HG02938 (cell line): ENCODE results near the gene OPTC.

Experiments
- ATAC-seq: cut with Tn5 transposase; IDR thresholded peaks from one replicate; pipeline ENCODE4 v1.9.1; 2021; ENCODE audit warnings: mild to moderate bottlenecking, moderate library complexity; ENCODE audit not compliant: unreplicated experiment

The OPTC gene

DNA sequence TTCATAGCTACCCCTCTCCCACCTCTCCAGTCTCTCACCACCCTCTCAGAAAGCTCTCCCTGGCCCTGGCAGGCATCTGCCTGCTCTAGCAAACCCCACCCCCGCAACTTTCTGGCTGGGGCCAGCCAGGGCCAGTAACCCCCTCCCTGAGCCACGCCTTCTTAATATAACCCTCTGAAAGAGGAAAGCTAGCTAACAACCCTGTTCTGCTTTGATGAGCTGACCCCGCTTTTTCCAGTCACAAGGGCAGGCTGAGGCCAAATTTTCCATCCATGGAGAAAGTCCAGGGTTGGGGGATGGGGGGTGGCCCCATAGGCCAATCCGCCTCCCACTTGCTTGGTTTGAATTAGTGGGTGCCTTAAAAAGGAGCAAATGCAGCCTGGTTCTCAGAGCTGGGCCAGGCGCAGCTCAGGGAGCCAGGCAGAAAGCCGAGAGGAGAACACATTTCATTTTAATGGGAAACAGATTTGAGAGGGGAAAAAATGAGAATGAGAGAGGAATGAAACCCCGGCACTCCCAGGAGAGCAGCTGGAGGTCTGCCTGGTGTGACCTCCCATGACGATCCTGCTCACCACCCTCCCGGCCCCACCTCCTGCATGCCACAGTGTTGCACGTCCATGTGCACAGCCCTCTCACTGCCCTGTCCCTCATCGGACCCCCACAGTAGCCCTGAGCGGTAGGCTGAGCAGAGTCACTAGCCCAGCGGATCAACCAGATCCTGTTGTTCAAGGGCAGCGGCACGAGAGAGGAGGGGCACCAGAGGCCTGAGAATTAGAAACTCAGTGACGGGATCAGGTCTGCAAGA lies 62.3 kb downstream of the OPTC start:
- no peak for ATAC-seq

- ATAC-seq, result no peak
These were observed 63.4 kb downstream of the OPTC start for GRCh38 chr1:203557390-203557789.

DNA sequence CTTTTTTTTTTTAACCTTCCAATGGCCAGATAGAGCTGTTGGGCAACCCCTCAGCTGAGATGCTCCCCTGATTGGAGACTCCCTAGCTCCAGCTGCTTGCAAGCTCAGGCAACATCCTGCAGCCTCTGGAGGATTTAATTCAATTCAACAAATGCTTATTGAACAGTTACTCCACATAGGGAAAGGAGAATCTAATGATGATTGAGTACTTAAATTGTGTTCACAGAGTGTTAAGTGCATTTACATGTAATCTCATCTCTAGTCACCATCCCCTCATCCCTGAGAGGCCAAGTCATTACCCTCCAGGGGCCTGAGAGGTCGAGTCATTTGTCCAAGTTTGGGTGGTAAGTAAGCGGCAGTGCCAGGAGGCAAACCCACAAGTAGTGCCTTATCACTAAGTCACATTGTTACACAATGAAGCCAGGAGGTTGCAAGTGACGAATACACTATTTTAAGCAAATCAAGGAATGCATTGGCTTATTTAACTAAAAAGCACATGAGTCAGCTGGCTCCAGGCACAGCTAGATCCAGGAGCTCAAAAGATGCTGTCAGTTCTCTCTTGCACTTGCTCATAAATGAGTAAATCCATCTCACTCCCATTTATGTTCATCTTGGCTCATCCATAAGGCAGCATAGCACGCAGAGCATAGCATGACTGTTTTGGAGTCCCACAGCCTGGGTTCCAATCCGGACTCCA lies 64.3 kb downstream of the OPTC start:
- ATAC-seq, result no peak
